Caco-2 (cell line): ENCODE data around the gene ZCCHC12. TPM values are rescaled to one million over a fixed set of nuclear protein-coding genes. Genes with fewer than 3 reads are reported as not detected.

Source experiments
- BruUV-seq: library from RNA; stranded (reverse); fragments of 400-500 nt; replicated peaks from 2 replicates; lab custom pipeline; 2021; lab: Mats Ljungman, UMichigan
- CTCF ChIA-PET: fragments of 300-600 bp; sonication (Branson Sonifier 250); formaldehyde crosslinking; loops from one replicate; lab custom pipeline; 2022; ENCODE audit warnings: antibody characterized with exemption; lab: Charles Lee
- POLR2A ChIA-PET: fragments of 300-600 bp; sonication (Branson Sonifier 250); formaldehyde crosslinking; loops from one replicate; lab custom pipeline; 2022; ENCODE audit warnings: antibody characterized with exemption; lab: Charles Lee
- DNase-seq, 2 experiments: peaks; one replicate each; pipeline versions ENCODE4 v3.0.0 to v3.0.0-alpha.2; 2020 to 2022
- H3K27me3 ChIP-seq: replicated peaks from 2 replicates; pipeline ENCODE4 v1.6.0; 2011; ENCODE audit warnings: low read length; ENCODE audit not compliant: control insufficient read depth, insufficient read depth
- H3K36me3 ChIP-seq: 2 replicates; pipeline ENCODE4 v1.5.1; 2011; ENCODE audit warnings: low read length; ENCODE audit not compliant: control insufficient read depth, insufficient read depth
- H3K4me1 ChIP-seq: fragments of 250-450 bp; sonication (Bioruptor Pico); 2 replicates; pipeline ENCODE4 v1.5.1; 2020; ENCODE audit warnings: mild to moderate bottlenecking
- H3K4me3 ChIP-seq: 2 replicates; pipeline ENCODE4 v1.5.1; 2011; ENCODE audit warnings: low read depth, mild to moderate bottlenecking, control low read depth, low read length
- H3K9me3 ChIP-seq: fragments of 250-450 bp; sonication (Bioruptor Pico); 2 replicates; pipeline ENCODE4 v1.5.1; 2020; ENCODE audit warnings: mild to moderate bottlenecking, moderate library complexity
- H3K27ac Mint-ChIP-seq: one replicate; pipeline ENCODE4 v1.8.0; 2022; ENCODE audit warnings: mixed read lengths; ENCODE audit not compliant: unreplicated experiment
- H3K27me3 Mint-ChIP-seq: one replicate; pipeline ENCODE4 v1.8.0; 2022; ENCODE audit warnings: mixed read lengths; ENCODE audit not compliant: insufficient read depth, unreplicated experiment
- H3K36me3 Mint-ChIP-seq: one replicate; pipeline ENCODE4 v1.8.0; 2022; ENCODE audit warnings: mild to moderate bottlenecking, mixed read lengths; ENCODE audit not compliant: insufficient read depth, unreplicated experiment
- H3K4me1 Mint-ChIP-seq: one replicate; pipeline ENCODE4 v1.8.0; 2022; ENCODE audit warnings: low read depth, mixed read lengths; ENCODE audit not compliant: unreplicated experiment
- H3K4me3 Mint-ChIP-seq: one replicate; pipeline ENCODE4 v1.8.0; 2022; ENCODE audit warnings: mild to moderate bottlenecking, moderate library complexity, mixed read lengths; ENCODE audit not compliant: unreplicated experiment
- H3K9me3 Mint-ChIP-seq: one replicate; pipeline ENCODE4 v1.8.0; 2022; ENCODE audit warnings: mixed read lengths; ENCODE audit not compliant: unreplicated experiment
- intact Hi-C: fragments of 100-400 bp; cut with micrococcal nuclease; formaldehyde crosslinking; loops from one replicate; pipeline ENCODE4 v1.10.0; 2022; ENCODE audit not compliant: unreplicated experiment
- total RNA-seq: library from RNA; stranded (reverse); gene quantifications from 2 replicates; pipeline ENCODE4 v1.2.3, GENCODE V29; 2022
- TF ChIP-seq, protein P1 (sequence below), 2 experiments: fragments of 200-600 bp in 1 of 2; IDR thresholded peaks; 1 replicate in 1 of 2; 2 replicates in 1 of 2; pipeline versions ENCODE4 v1.5.1 to v1.8.0; 2011 to 2022; ENCODE audit warnings: antibody characterized with exemption in 1 of 2, control low read depth in 1 of 2, inconsistent platforms in 1 of 2, low read depth in 1 of 2, low read length in 1 of 2, mild to moderate bottlenecking in 1 of 2, moderate library complexity in 1 of 2; ENCODE audit not compliant: insufficient read depth in 1 of 2, severe bottlenecking in 1 of 2, unreplicated experiment in 1 of 2

Gene ZCCHC12
- total RNA-seq, 1 experiment from 2014 or later: 0.39 TPM

DNA sequence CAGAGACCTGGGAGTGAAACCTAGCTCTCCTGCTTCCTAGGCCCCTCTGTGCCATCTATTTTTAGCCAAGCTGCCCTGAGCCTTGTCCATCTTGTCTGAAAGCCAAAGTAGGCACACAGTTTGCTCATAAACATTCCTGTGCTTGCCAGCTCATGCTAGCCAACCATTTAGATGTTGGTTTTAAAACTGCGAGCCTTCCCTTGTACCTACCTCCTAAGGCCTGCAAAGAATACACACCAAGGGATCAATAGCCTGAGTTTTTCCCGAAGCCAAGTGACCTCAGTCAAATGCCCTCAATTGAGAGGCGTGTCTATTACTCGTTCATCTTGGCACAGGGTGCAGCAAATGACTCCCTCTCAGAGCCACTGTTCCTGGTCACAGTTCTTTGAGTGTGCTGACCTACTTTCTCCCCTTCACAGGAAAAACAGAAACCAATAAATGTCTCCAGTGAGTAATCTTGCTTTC, 48.5 kb downstream of the ZCCHC12 start:
- Histone ChIP-seq H3K9me3 (no peaks in the 10 kb centered on the region), H3K4me3 (no peak overlapping the region), H3K36me3 (no peaks in the 10 kb centered on the region), H3K27me3 (no peaks in the 10 kb centered on the region), H3K4me1 (no peaks in the 10 kb centered on the region)
- no peaks in the 10 kb centered on the region for H3K4me1 Mint-ChIP-seq
- CTCF ChIA-PET: no interaction called here
- H3K36me3 Mint-ChIP-seq: no peaks in the 10 kb centered on the region
- TF ChIP-seq, protein P1, sequence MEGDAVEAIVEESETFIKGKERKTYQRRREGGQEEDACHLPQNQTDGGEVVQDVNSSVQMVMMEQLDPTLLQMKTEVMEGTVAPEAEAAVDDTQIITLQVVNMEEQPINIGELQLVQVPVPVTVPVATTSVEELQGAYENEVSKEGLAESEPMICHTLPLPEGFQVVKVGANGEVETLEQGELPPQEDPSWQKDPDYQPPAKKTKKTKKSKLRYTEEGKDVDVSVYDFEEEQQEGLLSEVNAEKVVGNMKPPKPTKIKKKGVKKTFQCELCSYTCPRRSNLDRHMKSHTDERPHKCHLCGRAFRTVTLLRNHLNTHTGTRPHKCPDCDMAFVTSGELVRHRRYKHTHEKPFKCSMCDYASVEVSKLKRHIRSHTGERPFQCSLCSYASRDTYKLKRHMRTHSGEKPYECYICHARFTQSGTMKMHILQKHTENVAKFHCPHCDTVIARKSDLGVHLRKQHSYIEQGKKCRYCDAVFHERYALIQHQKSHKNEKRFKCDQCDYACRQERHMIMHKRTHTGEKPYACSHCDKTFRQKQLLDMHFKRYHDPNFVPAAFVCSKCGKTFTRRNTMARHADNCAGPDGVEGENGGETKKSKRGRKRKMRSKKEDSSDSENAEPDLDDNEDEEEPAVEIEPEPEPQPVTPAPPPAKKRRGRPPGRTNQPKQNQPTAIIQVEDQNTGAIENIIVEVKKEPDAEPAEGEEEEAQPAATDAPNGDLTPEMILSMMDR (IDR thresholded peaks at IDR 0.05; ENCODE audit: insufficient read depth in 1 of 2, low read depth in 1 of 2, low read length in 1 of 2, severe bottlenecking in 1 of 2, unreplicated experiment in 1 of 2): no peak
- no peak for DNase-seq
- H3K27ac Mint-ChIP-seq: no peak overlapping the region
- no TSS peak for BruUV-seq
- no peaks in the 10 kb centered on the region for H3K27me3 Mint-ChIP-seq
- intact Hi-C loops: no loop called here
- no peak overlapping the region for H3K4me3 Mint-ChIP-seq
- H3K9me3 Mint-ChIP-seq: peaks cover 3% of the 10 kb centered on the region
- POLR2A ChIA-PET: no interaction called here

Other genes with a start within 250 kb of the ZCCHC12 start
- gene IL13RA1, start 96.2 kb upstream of the ZCCHC12 start, total RNA-seq: 33.2 and 33.4 TPM in 2 replicates
- gene LONRF3, start 150.8 kb downstream of the ZCCHC12 start, total RNA-seq: 0.65 and 0.84 TPM in 2 replicates
- not detected in 2 replicates for gene CT47C1, start 249.2 kb downstream of the ZCCHC12 start, total RNA-seq